Activated CD4-positive, alpha-beta T cell treated with anti-CD3 and anti-CD28 coated beads for 36 hours (primary cell): ENCODE results near the gene ISM1. TPM values are rescaled to one million over a fixed set of nuclear protein-coding genes. Genes with fewer than 3 reads are reported as not detected.

Experiments used
- ATAC-seq: fragments of 200-7000 bp; cut with Tn5 transposase; one replicate; pipeline ENCODE4 v1.10.0; 2021; ENCODE audit warnings: mild to moderate bottlenecking, moderate library complexity
- CTCF ChIA-PET: fragments of 350-600 bp; sonication (Branson Sonifier 250); formaldehyde crosslinking; loops from one replicate; lab custom pipeline; 2021; ENCODE audit warnings: antibody characterized with exemption; lab: Charles Lee
- POLR2A ChIA-PET: fragments of 350-600 bp; sonication (Branson Sonifier 250); formaldehyde crosslinking; loops from one replicate; lab custom pipeline; 2021; ENCODE audit warnings: antibody characterized with exemption, inconsistent platforms; lab: Charles Lee
- DNase-seq: peaks from one replicate; pipeline ENCODE4 v3.0.0-alpha.2; 2020
- H3K27ac Mint-ChIP-seq: one replicate; pipeline ENCODE4 v1.8.0; 2021; ENCODE audit warnings: mixed read lengths
- H3K27me3 Mint-ChIP-seq: one replicate; pipeline ENCODE4 v1.8.0; 2021; ENCODE audit warnings: mixed read lengths
- H3K36me3 Mint-ChIP-seq: one replicate; pipeline ENCODE4 v1.8.0; 2021; ENCODE audit warnings: low read depth, mixed read lengths
- H3K4me1 Mint-ChIP-seq: one replicate; pipeline ENCODE4 v1.8.0; 2021; ENCODE audit warnings: mixed read lengths
- H3K4me3 Mint-ChIP-seq: one replicate; pipeline ENCODE4 v1.8.0; 2021; ENCODE audit warnings: mild to moderate bottlenecking, moderate library complexity, mixed read lengths
- H3K9me3 Mint-ChIP-seq: one replicate; pipeline ENCODE4 v1.8.0; 2021; ENCODE audit warnings: low read depth, mixed read lengths
- intact Hi-C, 2 experiments: fragments of 100-400 bp; cut with DNase I in 1 of 2; cut with micrococcal nuclease in 1 of 2; formaldehyde crosslinking; loops; one replicate each; pipeline versions ENCODE4 v1.14.2 to v1.15.1; 2022 to 2024; cut with DNase I, micrococcal nuclease
- total RNA-seq, 2 experiments: library from RNA; stranded (reverse); gene quantifications; one replicate each; pipeline ENCODE4 v1.2.3, GENCODE V29; 2021

The ISM1 gene
- total RNA-seq, 2 experiments from 2014 or later, result 0.48 to 0.51 TPM

- POLR2A ChIA-PET, result no interaction called here
- H3K27ac Mint-ChIP-seq, result peak overlapping the region; percentile 48
- ATAC-seq, result no peak
- intact Hi-C loops, result loop anchor here in 1 of 2 experiments (10.0 kb wide), 1 partner anchor 62 kb away; no protein-coding TSS in a partner anchor
- no peak for DNase-seq
- H3K4me3 Mint-ChIP-seq, result no peak overlapping the region
- H3K4me1 Mint-ChIP-seq, result peaks cover 20% of the 10 kb centered on the region
- no peaks in the 10 kb centered on the region for H3K9me3 Mint-ChIP-seq
- peaks cover 2% of the 10 kb centered on the region for H3K27me3 Mint-ChIP-seq
- no peaks in the 10 kb centered on the region for H3K36me3 Mint-ChIP-seq
- CTCF ChIA-PET, result interaction anchor here (1.2 kb wide), 1 partner anchor 11 kb away, joined by 4 read pairs; no protein-coding TSS in a partner anchor
Observed at GRCh38 chr20:13337090-13337784, 116.2 kb downstream of the ISM1 start.

DNA sequence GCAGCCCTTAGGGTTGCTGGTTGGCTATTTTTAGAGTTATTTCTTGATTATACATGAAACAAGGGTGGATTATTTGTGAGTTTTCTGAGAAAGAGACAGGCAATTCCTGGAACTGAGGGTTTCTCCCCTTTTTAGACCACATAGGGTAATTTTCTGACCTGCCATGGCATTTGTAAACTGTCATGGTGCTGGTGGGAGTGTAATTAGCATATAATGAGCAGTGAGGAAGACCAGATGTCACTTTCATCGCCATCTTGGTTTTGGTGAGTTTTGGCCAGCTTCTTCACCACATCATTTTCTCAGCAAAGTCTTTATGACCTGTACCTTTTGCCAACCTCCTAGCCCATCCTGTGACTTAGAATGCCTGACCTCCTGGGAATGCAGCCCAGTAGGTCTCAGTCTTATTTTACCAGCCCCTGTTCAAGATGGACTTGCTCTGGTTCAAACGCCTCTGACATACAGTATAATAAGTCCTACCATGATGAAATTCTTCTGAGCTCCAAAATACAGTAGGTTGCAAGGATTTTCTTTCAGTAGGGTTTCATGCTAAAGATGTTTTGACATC, 117.1 kb downstream of the ISM1 start:
- no peak overlapping the region for H3K4me3 Mint-ChIP-seq
- POLR2A ChIA-PET, result no interaction called here
- CTCF ChIA-PET, result interaction anchor here (1.2 kb wide), 1 partner anchor 10 kb away, joined by 4 read pairs; no protein-coding TSS in a partner anchor

GRCh38 chr20:13338999-13339411, 117.9 kb downstream of the ISM1 start:
- intact Hi-C loops, result loop anchor here in 1 of 2 experiments (10.0 kb wide), 1 partner anchor 64 kb away; no protein-coding TSS in a partner anchor
- ChIA-PET POLR2A (no interaction called here), CTCF (interaction anchor here (1.4 kb wide), 1 partner anchor 8 kb away, joined by 7 read pairs; no protein-coding TSS in a partner anchor)
- ATAC-seq (no peak), DNase-seq (no peak)
- Mint-ChIP-seq H3K36me3 (no peaks in the 10 kb centered on the region), H3K4me1 (peaks cover 20% of the 10 kb centered on the region), H3K9me3 (no peaks in the 10 kb centered on the region), H3K27me3 (no peaks in the 10 kb centered on the region), H3K4me3 (no peak overlapping the region), H3K27ac (no peak overlapping the region)

More for the DNA sequence above, 117.1 kb downstream of the ISM1 start:
- DNase-seq (no peak), ATAC-seq (peak; percentile 55)
- Mint-ChIP-seq H3K9me3 (no peaks in the 10 kb centered on the region), H3K27ac (peak overlapping the region; percentile 27), H3K27me3 (peaks cover under 1% of the 10 kb centered on the region), H3K4me1 (peaks cover 20% of the 10 kb centered on the region), H3K36me3 (no peaks in the 10 kb centered on the region)
- intact Hi-C loops, result loop anchor here in 1 of 2 experiments (10.0 kb wide), 1 partner anchor 63 kb away; no protein-coding TSS in a partner anchor

DNA sequence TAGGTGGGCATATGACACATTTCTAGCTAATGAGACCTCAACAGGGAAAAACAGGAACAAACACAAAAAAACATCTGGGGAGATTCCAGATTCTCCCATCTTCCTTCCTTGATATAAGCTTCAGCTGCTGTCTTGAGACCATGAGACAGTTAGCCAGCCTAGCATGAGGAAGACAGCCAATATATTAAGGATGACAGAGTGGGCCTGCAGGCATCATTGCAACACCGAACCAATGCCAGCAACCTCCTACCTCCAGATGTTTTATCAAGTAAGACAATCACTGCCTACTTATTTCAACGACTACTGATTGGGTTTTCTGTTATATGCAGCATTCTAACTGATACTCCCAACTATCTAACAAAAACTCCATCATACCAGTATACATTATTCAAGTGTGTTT, 119.0 kb downstream of the ISM1 start:
- H3K4me1 Mint-ChIP-seq, result peaks cover 20% of the 10 kb centered on the region
- no peaks in the 10 kb centered on the region for H3K36me3 Mint-ChIP-seq
- H3K27me3 Mint-ChIP-seq, result no peaks in the 10 kb centered on the region
- no peak for ATAC-seq
- ChIA-PET POLR2A (no interaction called here), CTCF (interaction anchor here (0.6 to 1.4 kb wide), 4 partner anchors 8 to 351 kb away, joined by 3 to 7 read pairs (median 4); no protein-coding TSS in a partner anchor)
- no peak for DNase-seq
- H3K27ac Mint-ChIP-seq, result no peak overlapping the region
- intact Hi-C loops, result no loop called here
- H3K9me3 Mint-ChIP-seq, result no peaks in the 10 kb centered on the region
- no peak overlapping the region for H3K4me3 Mint-ChIP-seq

GRCh38 chr20:13341737-13342393, 120.8 kb downstream of the ISM1 start:
- Mint-ChIP-seq H3K36me3 (no peaks in the 10 kb centered on the region), H3K4me3 (no peak overlapping the region), H3K27ac (no peak overlapping the region), H3K4me1 (peaks cover 15% of the 10 kb centered on the region), H3K9me3 (no peaks in the 10 kb centered on the region), H3K27me3 (no peaks in the 10 kb centered on the region)
- intact Hi-C loops, result no loop called here
- ATAC-seq, result peak; percentile 45
- POLR2A ChIA-PET, result no interaction called here
- CTCF ChIA-PET, result no interaction called here
- no peak for DNase-seq

GRCh38 chr20:13342469-13343242, 121.6 kb downstream of the ISM1 start:
- POLR2A ChIA-PET, result no interaction called here
- Mint-ChIP-seq H3K36me3 (no peaks in the 10 kb centered on the region), H3K4me1 (peaks cover 7% of the 10 kb centered on the region), H3K4me3 (no peak overlapping the region), H3K27me3 (no peaks in the 10 kb centered on the region), H3K9me3 (no peaks in the 10 kb centered on the region), H3K27ac (no peak overlapping the region)
- CTCF ChIA-PET, result interaction anchor here (0.6 kb wide), 1 partner anchor 148 kb away, joined by 3 read pairs; no protein-coding TSS in a partner anchor
- DNase-seq, result no peak
- no peak for ATAC-seq
- intact Hi-C loops, result no loop called here

- H3K27me3 Mint-ChIP-seq, result no peaks in the 10 kb centered on the region
- H3K4me3 Mint-ChIP-seq, result no peak overlapping the region
- ATAC-seq, result no peak
- H3K9me3 Mint-ChIP-seq, result no peaks in the 10 kb centered on the region
- POLR2A ChIA-PET, result no interaction called here
- CTCF ChIA-PET, result no interaction called here
- intact Hi-C loops, result no loop called here
- H3K36me3 Mint-ChIP-seq, result no peaks in the 10 kb centered on the region
- no peaks in the 10 kb centered on the region for H3K4me1 Mint-ChIP-seq
- no peak overlapping the region for H3K27ac Mint-ChIP-seq
- no peak for DNase-seq
Observed at GRCh38 chr20:13344671-13345070, 123.6 kb downstream of the ISM1 start.

- ATAC-seq, result no peak
- no peaks in the 10 kb centered on the region for H3K36me3 Mint-ChIP-seq
- H3K27ac Mint-ChIP-seq, result no peak overlapping the region
- ChIA-PET POLR2A (no interaction called here), CTCF (interaction anchor here (1.1 to 1.4 kb wide), 2 partner anchors 9 to 11 kb away, joined by 3 to 4 read pairs; no protein-coding TSS in a partner anchor)
- DNase-seq, result no peak
- H3K4me3 Mint-ChIP-seq, result no peak overlapping the region
- no peaks in the 10 kb centered on the region for H3K4me1 Mint-ChIP-seq
- no peaks in the 10 kb centered on the region for H3K27me3 Mint-ChIP-seq
- H3K9me3 Mint-ChIP-seq, result no peaks in the 10 kb centered on the region
- intact Hi-C loops, result no loop called here
Observed at GRCh38 chr20:13348311-13349234, 127.5 kb downstream of the ISM1 start.

- Mint-ChIP-seq H3K9me3 (no peaks in the 10 kb centered on the region), H3K4me1 (no peaks in the 10 kb centered on the region), H3K27me3 (no peaks in the 10 kb centered on the region), H3K27ac (no peak overlapping the region), H3K4me3 (no peak overlapping the region), H3K36me3 (no peaks in the 10 kb centered on the region)
- intact Hi-C loops, result no loop called here
- CTCF ChIA-PET, result interaction anchor here (1.1 kb wide), 1 partner anchor 9 kb away, joined by 3 read pairs; no protein-coding TSS in a partner anchor
- ATAC-seq (no peak), DNase-seq (no peak)
- POLR2A ChIA-PET, result no interaction called here
Observed at GRCh38 chr20:13349235-13349604, 128.1 kb downstream of the ISM1 start.
